ENCODE data around the gene KDM1B. TPM values are rescaled to one million over a fixed set of nuclear protein-coding genes. Genes with fewer than 3 reads are reported as not detected.
A peak's percentile ranks its signal among the peaks of the same experiment; 100 is the strongest.
"Not testable (repeated sequence)": the region's sequence is repeated elsewhere in the genome, so short reads cannot be mapped to it uniquely, and the experiment has no call there.

Gene KDM1B
- total RNA-seq, 2 donors from 2014 or later = 11.0 to 31.8 TPM

DNA sequence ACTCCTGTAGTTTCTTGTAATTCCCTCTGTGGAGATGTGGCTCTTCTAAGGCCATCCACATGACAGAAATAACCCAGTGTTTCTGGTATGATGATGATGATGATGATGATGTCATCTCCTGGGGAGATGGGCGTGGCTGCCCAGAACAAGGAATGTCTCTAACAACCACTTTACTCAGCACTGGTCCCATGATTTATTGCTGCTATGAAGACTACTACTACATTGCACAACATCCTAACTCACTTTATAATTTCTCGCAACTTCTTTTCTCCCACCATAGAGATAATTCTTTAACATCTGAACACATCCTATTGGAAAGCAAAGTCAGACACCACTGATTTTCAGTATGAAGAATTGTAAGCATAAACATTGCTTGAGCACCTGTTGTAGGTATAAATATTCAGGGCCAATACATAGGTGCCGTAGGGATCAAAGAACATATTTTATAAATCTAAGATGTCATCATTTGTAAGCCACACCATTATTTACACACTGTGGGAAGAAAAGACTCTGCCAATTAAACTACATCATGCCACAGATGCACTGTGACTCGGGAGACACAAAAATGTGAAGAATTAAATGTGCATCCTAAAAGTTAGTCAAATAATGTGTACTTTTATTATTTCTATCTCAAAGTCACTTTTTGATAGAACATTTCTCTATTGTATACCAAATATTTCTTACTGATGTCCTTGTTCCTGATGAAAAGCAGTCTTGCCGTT lies 6.8 kb upstream of the KDM1B start:
- DNase-seq (ENCODE audit: low spot score) = no peak
- Histone ChIP-seq H3K27ac (no peak overlapping the region), H3K9me3 (no peaks in the 10 kb centered on the region), H3K27me3 (replicated peaks; ENCODE audit: insufficient read depth) (no peaks in the 10 kb centered on the region), H3K4me1 (replicated peaks) (no peaks in the 10 kb centered on the region), H3K4me3 (no peak overlapping the region), H3K36me3 (no peaks in the 10 kb centered on the region)
- intact Hi-C loops (cut with DNase I) = no loop called here
- TF ChIP-seq POLR2AphosphoS5 (IDR thresholded peaks at IDR 0.05) (no peak), POLR2A (IDR thresholded peaks at IDR 0.05) (no peak)
- TF ChIP-seq, protein P1, sequence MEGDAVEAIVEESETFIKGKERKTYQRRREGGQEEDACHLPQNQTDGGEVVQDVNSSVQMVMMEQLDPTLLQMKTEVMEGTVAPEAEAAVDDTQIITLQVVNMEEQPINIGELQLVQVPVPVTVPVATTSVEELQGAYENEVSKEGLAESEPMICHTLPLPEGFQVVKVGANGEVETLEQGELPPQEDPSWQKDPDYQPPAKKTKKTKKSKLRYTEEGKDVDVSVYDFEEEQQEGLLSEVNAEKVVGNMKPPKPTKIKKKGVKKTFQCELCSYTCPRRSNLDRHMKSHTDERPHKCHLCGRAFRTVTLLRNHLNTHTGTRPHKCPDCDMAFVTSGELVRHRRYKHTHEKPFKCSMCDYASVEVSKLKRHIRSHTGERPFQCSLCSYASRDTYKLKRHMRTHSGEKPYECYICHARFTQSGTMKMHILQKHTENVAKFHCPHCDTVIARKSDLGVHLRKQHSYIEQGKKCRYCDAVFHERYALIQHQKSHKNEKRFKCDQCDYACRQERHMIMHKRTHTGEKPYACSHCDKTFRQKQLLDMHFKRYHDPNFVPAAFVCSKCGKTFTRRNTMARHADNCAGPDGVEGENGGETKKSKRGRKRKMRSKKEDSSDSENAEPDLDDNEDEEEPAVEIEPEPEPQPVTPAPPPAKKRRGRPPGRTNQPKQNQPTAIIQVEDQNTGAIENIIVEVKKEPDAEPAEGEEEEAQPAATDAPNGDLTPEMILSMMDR (IDR thresholded peaks at IDR 0.05) = no peak
- 91% methylated on average over 5 of the region's 5 CpGs for WGBS

GRCh38 chr6:18151391-18151790 lies 3.8 kb upstream of the KDM1B start:
- H3K27ac ChIP-seq; intact Hi-C loops (cut with DNase I); H3K4me3 ChIP-seq; H3K4me1 ChIP-seq (replicated peaks); H3K36me3 ChIP-seq; H3K27me3 ChIP-seq (replicated peaks; ENCODE audit: insufficient read depth); DNase-seq (ENCODE audit: low spot score); H3K9me3 ChIP-seq: not testable (repeated sequence)
- 93% methylated on average over 3 of the region's 3 CpGs for WGBS

DNA sequence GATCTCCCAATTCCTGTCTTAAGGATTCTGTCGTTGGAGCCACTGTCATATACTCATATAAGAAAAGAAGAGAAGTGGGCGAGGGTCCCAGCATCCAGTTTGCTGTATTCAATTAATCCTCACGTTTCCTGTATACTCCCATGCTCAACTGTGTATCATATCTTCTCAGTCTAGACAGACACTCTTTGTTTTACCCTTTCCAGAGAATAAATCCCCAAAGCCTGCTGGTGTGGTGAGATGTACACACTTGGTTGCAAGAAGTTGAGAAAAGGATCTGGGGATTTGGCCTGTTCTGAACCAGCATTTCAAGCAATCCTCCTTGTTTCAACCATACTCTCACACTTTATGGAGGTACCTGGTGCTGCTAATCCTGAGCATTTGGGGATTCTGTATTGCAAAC lies 3.4 kb upstream of the KDM1B start:
- Histone ChIP-seq H3K4me3 (no peak overlapping the region), H3K4me1 (replicated peaks) (no peaks in the 10 kb centered on the region), H3K27ac (no peak overlapping the region), H3K27me3 (replicated peaks; ENCODE audit: insufficient read depth) (no peaks in the 10 kb centered on the region), H3K9me3 (no peaks in the 10 kb centered on the region), H3K36me3 (no peaks in the 10 kb centered on the region)
- 97% methylated on average over 3 of the region's 3 CpGs for WGBS
- DNase-seq (ENCODE audit: low spot score) = no peak
- TF ChIP-seq, protein P1 (IDR thresholded peaks at IDR 0.05) = no peak
- no peak for TF ChIP-seq POLR2A (IDR thresholded peaks at IDR 0.05)
- no peak for TF ChIP-seq POLR2AphosphoS5 (IDR thresholded peaks at IDR 0.05)
- intact Hi-C loops (cut with DNase I) = no loop called here

DNA sequence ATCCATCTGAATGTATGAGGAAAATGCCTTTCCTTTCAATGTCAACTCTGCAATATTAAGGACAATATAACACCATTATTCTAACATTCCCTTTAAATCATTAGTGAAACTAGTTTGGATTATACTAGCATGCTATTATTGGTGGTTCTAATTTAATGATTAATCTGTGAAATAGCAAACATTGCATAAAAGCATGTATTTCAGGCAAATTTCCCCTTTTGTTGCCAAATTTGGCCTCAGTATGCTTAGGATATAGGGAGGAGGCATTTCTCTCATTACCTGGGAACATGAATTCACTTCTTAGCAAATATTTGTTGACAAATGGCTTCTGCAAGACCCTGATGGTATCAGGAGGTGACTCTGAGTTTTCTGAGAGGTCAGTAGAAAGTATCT lies 1.9 kb upstream of the KDM1B start:
- TF ChIP-seq, protein P1 (IDR thresholded peaks at IDR 0.05) = no peak
- TF ChIP-seq POLR2A (IDR thresholded peaks at IDR 0.05) (no peak), POLR2AphosphoS5 (IDR thresholded peaks at IDR 0.05) (no peak)
- Histone ChIP-seq H3K36me3 (no peaks in the 10 kb centered on the region), H3K4me1 (replicated peaks) (no peaks in the 10 kb centered on the region), H3K4me3 (no peak overlapping the region), H3K27ac (no peak overlapping the region), H3K9me3 (no peaks in the 10 kb centered on the region), H3K27me3 (replicated peaks; ENCODE audit: insufficient read depth) (no peaks in the 10 kb centered on the region)
- intact Hi-C loops (cut with DNase I) = no loop called here
- DNase-seq (ENCODE audit: low spot score) = no peak

GRCh38 chr6:18154507-18155149 lies 594 bp upstream of the KDM1B start, which contains the start of gene TPMT:
Gene TPMT, minus strand, starts transcription at chr6:18155077. Its CDS starts 5,950 bp downstream, at chr6:18149127.
- H3K4me3 ChIP-seq = peak within 1 kb of the TSS; percentile 86 to 90
- no peaks in the 10 kb centered on the region for H3K36me3 ChIP-seq
- no peaks in the 10 kb centered on the region for H3K4me1 ChIP-seq (replicated peaks)
- peak; percentile 22 for DNase-seq (ENCODE audit: low spot score)
- TF ChIP-seq POLR2AphosphoS5 (IDR thresholded peaks at IDR 0.05) (peak; percentile 80), POLR2A (IDR thresholded peaks at IDR 0.05) (peak; percentile 87)
- TF ChIP-seq, protein P1 (IDR thresholded peaks at IDR 0.05) = no peak
- no peaks in the 10 kb centered on the region for H3K9me3 ChIP-seq
- intact Hi-C loops (cut with DNase I) = loop anchor here (5.0 kb wide), 1 partner anchor 108 kb away; the partner anchor contains the start of gene DEK
- H3K27ac ChIP-seq = peak within 1 kb of the TSS; percentile 82 to 84
- no peaks in the 10 kb centered on the region for H3K27me3 ChIP-seq (replicated peaks; ENCODE audit: insufficient read depth)
- WGBS = under 1% methylated on average over 32 of the region's 34 CpGs

Measured in prostate gland (tissue), 2 donors.